Measurements from ENCODE around the gene SPSB3.

SPSB3 gene

GRCh38 chr16:1788095-1788707, 5.8 kb upstream of the SPSB3 start:
- no peak for DNase-seq

DNA sequence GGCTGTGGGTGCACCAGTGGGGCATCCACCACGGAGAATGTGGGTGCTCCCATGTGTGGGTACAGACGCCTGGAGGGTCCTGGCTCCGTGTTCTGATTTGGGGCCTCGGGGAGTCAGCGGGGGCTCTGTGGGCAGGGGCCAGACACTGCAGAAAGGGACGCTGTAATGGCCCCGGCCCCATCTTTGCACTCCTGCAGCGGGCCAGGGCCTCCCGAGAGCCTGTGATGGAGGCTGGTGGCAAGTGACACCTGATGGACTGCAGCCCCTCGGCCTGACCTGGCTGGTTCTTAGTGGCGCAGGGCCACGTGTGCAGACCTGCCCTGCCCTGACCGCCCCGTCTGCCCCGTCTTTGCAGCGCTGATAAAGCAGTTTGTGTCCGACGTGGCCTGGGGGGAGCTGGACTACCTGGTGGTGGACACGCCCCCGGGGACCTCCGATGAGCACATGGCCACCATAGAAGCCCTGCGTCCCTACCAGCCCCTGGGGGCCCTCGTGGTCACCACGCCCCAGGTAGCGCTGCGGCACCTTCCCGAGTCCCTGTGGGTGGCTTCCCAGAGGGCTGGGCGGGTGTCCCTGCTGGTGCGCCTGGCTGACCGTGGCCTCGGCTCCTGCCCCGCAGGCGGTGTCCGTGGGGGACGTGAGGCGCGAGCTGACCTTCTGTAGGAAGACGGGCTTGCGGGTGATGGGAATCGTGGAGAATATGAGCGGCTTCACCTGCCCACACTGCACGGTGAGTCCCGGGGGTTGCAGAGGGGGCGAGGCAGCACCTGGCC, 5.1 kb upstream of the SPSB3 start:
- no peak for DNase-seq

- no peak for DNase-seq
Measured at GRCh38 chr16:1787056-1787321, 4.6 kb upstream of the SPSB3 start.

- DNase-seq, result no peak
Measured at GRCh38 chr16:1786242-1787055, 4.1 kb upstream of the SPSB3 start.

- DNase-seq, result no peak
Measured at GRCh38 chr16:1785846-1786170, 3.4 kb upstream of the SPSB3 start.

DNA sequence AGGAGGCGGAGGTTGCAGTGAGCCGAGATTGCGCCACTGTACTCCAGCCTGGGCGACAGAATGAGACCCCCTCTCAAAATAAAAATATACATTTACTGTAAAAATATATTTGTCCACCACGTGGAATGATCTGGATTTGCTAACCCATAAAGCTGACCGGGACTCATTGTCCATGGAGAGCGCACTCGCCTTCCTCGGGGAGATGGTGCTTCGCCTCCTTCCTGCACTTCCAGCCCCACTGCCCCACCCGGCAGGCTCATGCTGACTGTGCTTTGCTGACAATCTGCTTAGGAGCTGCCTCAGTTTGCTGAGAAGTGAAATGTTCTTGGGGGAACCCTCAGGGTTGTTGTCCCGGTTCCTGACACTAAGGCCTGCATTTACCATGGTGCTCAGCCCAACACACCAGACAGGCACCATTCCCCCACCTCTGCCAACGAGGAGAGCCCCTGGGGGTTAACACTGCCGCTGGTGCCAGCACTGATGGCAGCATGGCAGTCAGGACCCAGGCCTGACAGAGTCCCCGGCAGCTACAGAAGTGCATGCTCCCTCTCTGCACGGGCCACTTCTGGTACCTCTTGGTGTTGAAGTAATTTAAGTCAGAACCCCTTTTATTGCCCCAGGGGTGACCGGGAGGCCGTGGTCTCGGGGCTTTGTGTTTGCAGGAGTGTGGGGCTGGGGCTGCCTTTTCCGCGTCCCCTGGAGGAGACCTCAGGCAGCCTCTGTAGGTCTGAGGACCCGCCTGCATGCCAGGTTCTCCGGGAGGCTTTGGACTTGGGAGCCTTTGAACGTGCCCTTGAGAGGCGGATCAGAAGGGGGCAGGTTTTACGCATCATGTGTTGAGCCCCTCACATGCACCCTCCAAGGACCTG, 2.8 kb upstream of the SPSB3 start:
- DNase-seq, result no peak

- DNase-seq, result no peak
Measured at GRCh38 chr16:1781758-1782407, 488 bp downstream of the SPSB3 start.

DNA sequence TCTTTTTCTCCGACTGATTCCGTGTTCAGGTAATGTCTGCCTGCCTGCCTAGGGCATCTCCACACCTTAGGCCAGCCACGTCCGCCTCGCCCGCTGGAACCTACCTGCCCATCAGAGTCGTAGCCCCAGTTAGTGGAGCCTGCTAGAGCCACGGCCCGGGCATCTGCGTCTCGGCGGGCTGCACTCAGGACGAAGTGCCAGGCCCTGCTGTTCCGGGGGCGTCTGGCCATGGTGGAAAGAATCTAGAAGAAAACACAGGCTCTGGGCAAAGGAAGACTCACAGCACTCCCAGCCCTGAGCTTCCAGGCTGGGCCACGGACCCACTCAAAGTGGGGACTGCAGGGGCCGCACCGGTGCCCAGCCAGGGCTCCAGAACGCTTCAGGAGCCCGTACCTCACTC, 1.1 kb downstream of the SPSB3 start:
- no peak for DNase-seq

DNA sequence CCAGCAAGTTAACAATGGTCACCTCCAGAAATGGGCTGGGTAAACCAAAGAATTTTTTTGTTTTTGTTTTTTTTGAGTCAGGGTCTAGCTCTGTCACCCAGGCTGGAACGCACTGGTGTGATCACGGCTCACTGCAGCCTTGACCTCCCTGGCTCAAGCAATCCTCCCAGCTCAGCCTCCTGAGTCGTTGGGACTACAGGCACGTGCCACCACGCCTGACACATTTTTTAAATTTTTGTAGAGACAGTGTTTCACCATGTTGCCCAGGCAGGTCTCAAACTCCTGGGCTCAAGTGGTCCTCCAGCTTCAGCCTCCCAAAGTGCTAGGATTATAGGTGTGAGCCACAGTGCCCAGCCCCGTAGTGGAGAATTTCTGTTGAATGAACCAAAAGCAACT, 1.7 kb downstream of the SPSB3 start:
- DNase-seq, result no peak

DNA sequence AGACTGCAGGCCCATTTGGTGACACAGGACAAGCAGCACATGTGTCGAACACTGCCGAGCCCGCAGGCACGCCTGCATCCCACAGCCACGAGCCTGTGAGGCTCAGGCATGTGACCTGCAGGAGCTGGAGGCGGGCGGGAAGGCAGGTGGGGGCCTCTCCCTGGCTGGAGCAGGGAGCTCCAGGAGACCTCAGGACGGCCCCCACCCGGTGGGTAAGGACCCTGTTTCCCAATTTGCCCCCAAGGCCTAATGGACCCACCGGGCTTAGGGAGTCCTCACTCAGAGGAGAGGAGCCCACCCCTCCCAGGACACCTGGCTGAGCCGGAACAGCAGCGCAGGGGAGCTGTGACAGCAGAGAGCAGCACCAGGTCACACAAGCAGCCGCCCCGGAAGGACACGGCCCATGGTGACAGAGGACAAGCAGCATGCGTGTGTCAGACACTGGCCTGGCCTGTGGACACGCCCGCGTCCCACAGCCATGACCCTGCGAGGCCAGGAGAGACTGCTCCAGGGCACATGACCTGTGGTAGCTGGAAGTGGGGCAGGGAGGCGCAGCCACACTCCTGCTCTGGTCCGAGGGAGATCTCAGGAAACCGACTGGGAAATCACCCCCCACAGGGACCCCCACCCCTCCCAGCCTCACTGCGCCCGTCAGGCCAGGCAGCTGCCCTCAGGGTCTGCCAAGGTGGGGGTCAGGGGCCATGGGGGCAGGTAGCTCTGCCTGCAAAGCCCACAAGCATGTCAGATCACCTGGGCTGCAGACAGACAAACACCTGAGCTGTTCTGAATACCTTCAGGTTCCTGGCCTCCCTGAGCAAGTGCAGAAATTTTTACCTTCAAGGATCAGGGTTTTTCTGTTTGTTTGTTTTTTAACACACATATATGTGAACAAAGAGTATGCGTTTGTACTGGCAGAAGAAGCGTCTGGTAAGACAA, 2.4 kb downstream of the SPSB3 start:
- no peak for DNase-seq

DNA sequence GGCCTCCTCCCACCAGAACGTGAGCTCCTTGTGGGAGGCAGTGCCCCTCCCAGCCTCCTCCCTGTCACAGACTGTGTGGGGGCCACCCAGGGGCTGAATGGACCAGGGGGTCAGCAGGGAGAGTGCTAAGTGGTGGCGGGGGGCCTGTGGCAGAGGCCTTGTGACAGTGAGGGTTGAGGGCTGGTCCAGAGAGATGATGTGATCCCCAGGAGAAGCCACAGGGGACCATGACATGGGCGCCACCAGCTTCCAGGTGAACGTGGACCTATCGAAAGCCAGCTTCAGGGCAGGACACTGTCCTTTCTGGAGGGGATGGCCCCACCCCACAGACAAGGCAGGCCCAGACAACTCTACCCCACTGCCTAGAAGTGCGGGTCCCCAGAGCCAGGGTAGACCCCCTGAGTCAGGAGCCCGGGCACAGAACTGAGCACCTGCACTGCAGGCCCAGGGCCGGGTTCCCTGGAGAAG, 3.1 kb downstream of the SPSB3 start:
- DNase-seq, result no peak

- no peak for DNase-seq
Measured at GRCh38 chr16:1778200-1779179, 3.9 kb downstream of the SPSB3 start.

GRCh38 chr16:1777375-1778199, 4.8 kb downstream of the SPSB3 start:
- DNase-seq, result no peak

DNA sequence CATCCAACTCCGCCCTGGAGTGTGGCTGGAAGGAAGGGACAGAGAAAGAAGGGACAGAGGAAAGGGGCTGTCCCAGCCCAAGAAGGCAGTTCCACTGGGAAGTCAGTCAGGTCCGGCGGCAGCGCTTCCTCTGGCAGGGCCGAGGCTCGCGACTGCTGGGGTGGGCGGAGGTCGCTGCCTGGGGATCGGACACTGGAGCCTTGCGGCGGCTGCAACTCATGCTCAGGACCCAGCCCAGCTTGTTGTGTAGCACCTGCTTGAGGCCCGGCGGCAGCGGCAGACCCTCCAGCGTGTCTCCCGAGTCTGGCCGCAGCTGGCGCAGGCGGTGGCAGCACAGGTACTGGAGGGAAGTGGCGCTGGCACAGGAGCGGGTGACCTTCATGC, 5.4 kb downstream of the SPSB3 start:
- no peak for DNase-seq

- no peak for DNase-seq
Measured at GRCh38 chr16:1776672-1776955, 5.8 kb downstream of the SPSB3 start.

DNA sequence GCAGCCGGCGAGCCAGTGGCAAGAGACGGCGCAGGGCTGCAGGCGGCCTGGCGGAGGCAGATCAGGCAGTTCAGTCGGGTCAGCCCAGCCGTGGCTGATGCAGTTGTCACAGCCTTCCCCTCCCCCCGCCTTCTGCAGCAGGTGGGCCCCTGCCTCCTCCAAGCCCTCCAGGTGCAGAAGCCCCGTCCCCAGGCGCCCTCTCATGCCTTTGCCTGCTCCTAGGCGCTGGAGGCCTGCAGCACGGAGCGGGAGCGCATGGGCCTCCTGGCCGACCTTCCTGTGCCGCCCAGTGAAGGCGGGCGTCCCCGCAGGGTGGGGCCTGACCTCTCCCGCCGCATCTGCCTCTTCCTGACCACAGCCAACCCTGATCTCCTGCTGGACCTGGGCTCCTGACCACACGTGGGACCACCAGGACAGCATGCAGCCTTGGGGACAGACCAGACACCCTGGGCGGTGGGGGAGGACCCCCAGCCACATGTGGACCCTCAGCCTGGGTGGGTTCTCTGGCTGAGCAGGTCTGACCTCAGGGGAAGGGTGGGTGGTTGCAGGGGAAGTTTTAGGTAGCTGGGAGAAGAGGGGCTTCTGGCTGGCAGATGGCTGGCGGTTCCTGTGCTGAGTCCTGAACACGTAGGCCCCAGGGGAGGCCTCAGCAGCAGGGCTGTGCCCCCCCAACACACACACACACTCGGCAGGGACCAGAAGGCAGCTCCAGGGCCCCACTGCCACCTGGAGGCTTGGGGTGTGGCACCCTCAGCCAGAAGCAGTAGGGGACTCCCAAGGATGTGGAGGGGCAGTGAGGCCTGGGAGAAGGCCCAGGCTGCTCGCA, 6.3 kb downstream of the SPSB3 start:
- no peak for DNase-seq

- no peak for DNase-seq
Measured at GRCh38 chr16:1775006-1775845, 7.1 kb downstream of the SPSB3 start.

DNA sequence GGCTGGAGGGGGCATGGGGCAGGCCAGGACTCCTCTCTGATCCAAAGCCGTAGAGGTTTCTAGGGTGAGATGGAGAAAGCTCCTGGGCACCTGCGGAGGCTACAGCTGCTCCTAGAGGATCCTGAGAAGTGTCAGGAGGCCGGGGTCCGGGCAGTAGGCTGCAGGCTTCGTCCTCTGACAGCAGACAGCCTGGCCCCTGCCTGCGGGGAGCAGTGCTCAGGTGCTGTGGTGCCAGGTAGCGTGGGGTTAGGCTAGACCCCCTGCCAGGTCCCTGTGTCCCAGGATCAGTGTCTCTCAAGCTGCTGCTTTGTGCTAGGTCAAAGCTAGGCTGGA, 8.0 kb downstream of the SPSB3 start:
- no peak for DNase-seq

Data from SW 1271 (cell line).